GOT3 (cell line): ENCODE results near the gene HLCS.

Experiments
- DNase-seq: peaks from one replicate; lab custom pipeline; 2025; ENCODE audit warnings: mixed read lengths; lab: John Stamatoyannopoulos, UW

The HLCS gene

GRCh38 chr21:36985751-36986594, 19.5 kb upstream of the HLCS start:
- DNase-seq = no peak

DNA sequence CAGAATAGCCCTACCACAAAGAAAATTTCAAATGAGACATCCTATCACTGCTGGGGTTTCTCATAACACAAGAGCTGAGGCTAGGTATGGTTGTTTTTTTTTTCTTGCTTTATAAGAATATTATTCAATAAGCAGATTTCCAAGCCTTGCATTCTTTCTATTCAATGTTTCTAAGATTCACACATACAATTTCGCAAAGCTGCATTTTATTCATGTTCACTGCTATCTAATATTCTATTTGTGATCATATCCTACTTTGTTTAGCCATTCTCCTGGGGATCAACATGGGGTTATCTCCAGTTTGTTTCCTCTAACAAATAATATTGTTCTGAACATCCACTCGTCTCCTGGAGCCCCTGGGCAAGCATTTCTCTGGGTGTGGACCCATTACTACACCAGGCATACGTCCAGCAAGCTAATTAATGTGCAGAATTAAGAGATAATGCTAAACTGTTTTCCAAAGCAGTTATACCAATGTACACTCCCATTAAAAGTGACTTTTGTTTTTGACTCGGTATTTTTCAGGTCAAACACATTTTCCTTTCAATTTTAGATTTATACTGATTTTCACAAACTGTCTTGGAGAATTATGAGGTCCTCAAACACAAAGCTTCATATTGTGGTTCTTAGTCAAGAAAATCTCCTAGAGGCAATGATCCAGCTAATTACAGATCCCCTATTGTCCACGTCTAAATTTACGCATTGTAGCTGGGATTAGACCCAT, 15.7 kb upstream of the HLCS start:
- DNase-seq = no peak

GRCh38 chr21:36981049-36981391, 14.6 kb upstream of the HLCS start:
- no peak for DNase-seq

GRCh38 chr21:36980280-36981048, 14.0 kb upstream of the HLCS start:
- no peak for DNase-seq

- DNase-seq = no peak
Observed at GRCh38 chr21:36976882-36977651, 10.6 kb upstream of the HLCS start.

- DNase-seq = no peak
Observed at GRCh38 chr21:36976228-36976861, 9.9 kb upstream of the HLCS start.

DNA sequence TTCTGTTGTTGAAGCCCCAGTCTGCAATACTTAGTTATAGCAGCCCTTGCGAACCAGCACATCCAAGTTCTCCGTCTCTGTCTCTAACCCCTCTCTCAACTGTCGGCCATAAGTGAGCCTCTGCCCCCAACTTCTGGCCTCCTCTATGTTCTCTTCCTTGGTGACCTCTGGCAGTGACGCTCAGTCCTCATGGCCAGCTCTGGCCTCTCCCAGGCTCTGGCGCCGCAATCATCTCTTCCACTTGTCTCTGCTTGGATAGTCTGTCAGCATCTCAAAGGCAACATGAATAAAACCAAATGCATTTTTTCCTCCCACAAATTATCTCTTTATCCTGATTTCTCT, 8.4 kb upstream of the HLCS start:
- DNase-seq = no peak

DNA sequence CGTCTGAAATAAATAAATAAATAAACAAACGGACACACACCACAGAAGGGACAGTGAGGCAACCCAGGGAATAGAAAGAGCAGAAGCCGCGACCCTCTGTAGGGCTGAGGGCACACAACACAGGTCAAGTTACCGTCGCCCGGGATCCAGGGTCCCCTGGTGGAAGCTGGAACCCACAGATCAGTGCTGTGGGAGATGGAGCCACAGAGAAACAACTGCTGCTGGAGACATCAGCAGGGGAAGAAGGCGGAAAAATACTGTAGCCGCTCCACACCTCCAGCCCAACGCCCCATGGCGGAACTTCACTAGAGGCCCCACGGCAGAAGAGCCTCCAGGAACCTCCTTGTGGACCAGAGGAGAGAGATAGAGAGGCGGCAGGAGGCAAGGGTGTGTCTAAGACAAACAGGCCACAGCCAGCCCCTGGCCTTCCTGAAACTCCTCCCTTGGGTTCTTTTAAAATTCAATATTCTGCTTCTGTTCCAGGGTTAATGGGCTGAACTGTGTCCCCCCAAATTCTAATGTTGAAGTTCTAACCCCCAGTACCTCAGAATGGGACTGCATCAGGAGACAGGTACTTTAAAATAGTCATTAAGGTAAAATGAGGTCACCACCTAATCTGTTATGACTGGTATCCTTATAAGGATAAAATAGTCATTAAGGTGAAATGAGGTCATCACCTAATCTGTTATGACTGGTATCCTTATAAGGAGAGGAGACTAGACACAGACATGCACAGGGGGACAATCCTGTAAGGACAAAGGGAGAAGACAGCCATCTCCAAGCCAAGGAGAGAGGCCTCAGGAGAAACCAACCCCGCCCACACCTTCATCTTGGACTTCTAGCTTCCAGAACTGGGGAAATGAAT, 7.7 kb upstream of the HLCS start:
- DNase-seq = no peak

- no peak for DNase-seq
Observed at GRCh38 chr21:36968976-36969375, 2.5 kb upstream of the HLCS start.

DNA sequence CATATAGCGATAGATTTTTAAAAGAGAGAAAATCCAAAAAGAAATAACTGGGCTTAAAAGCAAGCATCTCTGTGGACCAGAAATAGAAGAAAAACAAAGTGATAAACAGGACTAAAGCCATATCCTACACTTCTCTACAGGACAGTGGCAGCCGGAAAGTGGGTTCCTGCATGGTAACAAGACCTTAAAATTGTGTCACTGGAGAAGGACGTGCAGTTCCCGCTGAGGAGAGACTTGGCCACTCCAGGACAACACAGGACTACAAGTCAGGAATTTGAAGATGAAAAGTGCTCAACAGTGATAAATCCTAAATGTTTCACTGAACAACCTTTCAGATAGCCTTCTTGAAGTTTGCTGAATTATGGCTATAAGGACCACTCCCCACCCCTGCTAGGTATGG, 1.9 kb upstream of the HLCS start:
- no peak for DNase-seq

DNA sequence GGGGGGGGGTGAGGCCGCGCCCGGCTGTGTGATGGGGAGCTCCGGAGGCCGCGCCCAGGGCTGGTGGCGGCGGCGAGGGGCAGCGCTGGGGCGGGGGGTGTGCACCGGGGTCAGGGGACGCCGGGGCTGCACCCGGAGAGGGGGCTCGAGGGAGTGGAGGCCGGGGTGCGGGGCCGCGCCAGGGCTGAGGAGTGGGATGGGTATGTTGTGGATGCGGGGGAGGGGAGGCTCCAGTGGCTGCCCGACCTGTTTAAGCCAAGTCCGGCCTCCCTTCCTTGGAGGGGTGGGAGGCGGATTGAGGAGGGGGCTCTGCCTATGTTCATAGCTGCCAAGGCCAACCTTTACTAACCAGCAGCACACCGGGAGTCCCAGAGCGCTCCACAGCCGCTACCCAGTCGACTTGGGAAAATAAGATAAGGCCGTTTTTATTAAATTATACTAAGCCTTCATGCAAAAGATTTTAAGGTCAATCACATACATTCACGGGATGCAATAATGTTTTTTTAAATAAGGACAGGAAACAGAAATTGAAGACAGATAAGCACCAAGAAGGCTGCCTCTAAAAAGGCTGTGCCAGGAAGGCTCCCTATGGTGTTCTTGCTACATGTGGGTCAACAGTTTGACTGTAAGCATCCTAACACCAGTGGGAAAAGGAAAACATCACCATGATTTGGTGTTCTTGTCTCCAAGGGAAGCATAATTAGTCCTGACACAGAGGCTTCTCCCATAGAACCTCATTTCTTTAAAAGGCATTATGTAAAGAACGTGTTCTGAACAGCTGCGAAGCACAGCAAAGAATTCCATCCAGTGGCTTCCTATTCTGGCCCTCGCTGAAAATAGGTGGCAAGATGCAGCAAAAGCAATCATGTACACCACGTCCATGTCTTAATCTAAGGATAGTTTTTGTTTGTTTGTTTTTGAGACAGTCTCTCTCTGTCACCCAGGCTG, 626 bp upstream of the HLCS start:
- DNase-seq = no peak

- DNase-seq = no peak
Observed at GRCh38 chr21:36965720-36966065, 776 bp downstream of the HLCS start.

- DNase-seq = no peak
Observed at GRCh38 chr21:36964827-36965719, 1.4 kb downstream of the HLCS start.

DNA sequence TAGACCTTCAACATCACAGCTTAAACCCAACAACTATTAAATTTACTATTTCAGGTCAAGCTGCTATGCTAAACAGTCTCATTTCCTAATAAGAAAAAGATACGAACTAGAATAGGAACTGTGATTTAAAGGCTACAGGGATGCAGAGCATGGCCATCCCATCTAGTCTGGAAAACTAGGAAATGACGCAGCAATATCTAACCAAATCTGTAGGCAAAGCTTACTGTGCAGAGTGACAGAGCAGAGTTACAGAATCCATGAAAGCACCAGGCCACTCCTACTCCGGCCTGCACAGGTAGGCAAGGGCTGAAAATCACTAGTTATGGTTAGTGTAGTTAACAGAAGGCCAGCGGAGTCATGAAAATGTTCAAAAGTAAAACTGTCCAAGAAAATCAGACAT, 2.1 kb downstream of the HLCS start:
- DNase-seq = no peak

- DNase-seq = no peak
Observed at GRCh38 chr21:36962098-36962780, 4.2 kb downstream of the HLCS start.

- no peak for DNase-seq
Observed at GRCh38 chr21:36960676-36961284, 5.7 kb downstream of the HLCS start.

- DNase-seq = no peak
Observed at GRCh38 chr21:36959020-36959835, 7.2 kb downstream of the HLCS start.
